Keratinocyte (primary cell): ENCODE data around the gene PSMC4. TPM values are rescaled to one million over a fixed set of nuclear protein-coding genes. Genes with fewer than 3 reads are reported as not detected.

Experiments used
- DNase-seq: peaks from one replicate; pipeline ENCODE4 v3.0.0-alpha.2; 2011; ENCODE audit warnings: low read depth, missing footprints, low spot score
- FAIRE-seq: peaks from 2 replicates; lab custom pipeline; 2011; peaks lifted over from hg19 to GRCh38; lab: Jason Lieb, UNC
- H2AFZ ChIP-seq: 2 replicates; pipeline ENCODE4 v1.6.0; 2012; ENCODE audit warnings: low read length, control low read depth, inconsistent platforms; ENCODE audit not compliant: control insufficient read depth
- H3K27ac ChIP-seq: 2 replicates; pipeline ENCODE4 v1.5.1; 2011; ENCODE audit warnings: low read length; ENCODE audit not compliant: control insufficient read depth, insufficient read depth
- H3K27me3 ChIP-seq: 3 replicates; pipeline ENCODE4 v1.6.0; 2011; ENCODE audit warnings: low read length; ENCODE audit not compliant: control insufficient read depth, insufficient read depth; ENCODE audit errors: extremely low read depth
- H3K36me3 ChIP-seq, 2 experiments: 2 replicates in 1 of 2; 3 replicates in 1 of 2; pipeline ENCODE4 v1.5.1; 2011; ENCODE audit warnings: low read length in 2 of 2, mild to moderate bottlenecking in 1 of 2; ENCODE audit not compliant: control insufficient read depth in 2 of 2, insufficient read depth in 2 of 2; ENCODE audit errors: extremely low read depth in 1 of 2
- H3K4me1 ChIP-seq: 3 replicates; pipeline ENCODE4 v1.5.1; 2011; ENCODE audit warnings: low read length; ENCODE audit not compliant: control insufficient read depth, insufficient read depth; ENCODE audit errors: extremely low read depth
- H3K4me2 ChIP-seq: 3 replicates; pipeline ENCODE4 v1.6.0; 2011; ENCODE audit warnings: low read depth, low read length; ENCODE audit not compliant: control insufficient read depth, insufficient read depth; ENCODE audit errors: extremely low read depth
- H3K4me3 ChIP-seq, 3 experiments: fragments of 200-600 bp in 1 of 3; sonication (generic) in 1 of 3; 2 replicates in 2 of 3; 3 replicates in 1 of 3; pipeline ENCODE4 v1.5.1; 2011 to 2016; ENCODE audit warnings: low read length in 3 of 3, mild to moderate bottlenecking in 3 of 3, control low read depth in 2 of 3, inconsistent platforms in 1 of 3, low read depth in 1 of 3, mixed read lengths in 1 of 3, mixed run types in 1 of 3, moderate library complexity in 1 of 3; ENCODE audit not compliant: control insufficient read depth in 2 of 3, insufficient read depth in 2 of 3; ENCODE audit errors: extremely low read depth in 1 of 3
- H3K79me2 ChIP-seq: 2 replicates; pipeline ENCODE4 v1.6.0; 2012; ENCODE audit warnings: low read length; ENCODE audit not compliant: control insufficient read depth, insufficient read depth
- H3K9ac ChIP-seq: 3 replicates; pipeline ENCODE4 v1.6.0; 2011; ENCODE audit warnings: low read length; ENCODE audit not compliant: control insufficient read depth, insufficient read depth; ENCODE audit errors: extremely low read depth
- H3K9me1 ChIP-seq: 3 replicates; pipeline ENCODE4 v1.6.0; 2011; ENCODE audit warnings: low read length; ENCODE audit not compliant: control insufficient read depth, insufficient read depth; ENCODE audit errors: extremely low read depth
- H3K9me3 ChIP-seq: 2 replicates; pipeline ENCODE4 v1.5.1; 2012; ENCODE audit warnings: low read depth, low read length; ENCODE audit not compliant: control insufficient read depth
- H4K20me1 ChIP-seq: 3 replicates; pipeline ENCODE4 v1.6.0; 2011; ENCODE audit warnings: low read length; ENCODE audit not compliant: control insufficient read depth, insufficient read depth; ENCODE audit errors: extremely low read depth
- EZH2 ChIP-seq: IDR thresholded peaks from one replicate; pipeline ENCODE4 v1.6.1; 2012; ENCODE audit warnings: inconsistent platforms, mild to moderate bottlenecking, low read length, moderate library complexity
- dilution Hi-C: fragments of 300-500 bp; cut with MboI; formaldehyde crosslinking; loops from one replicate; pipeline ENCODE4 v1.7.0; 2020; ENCODE audit warnings: low sequenced_read_pairs; ENCODE audit not compliant: extremely low pct_ligation_motif_present
- polyA plus RNA-seq, 5 experiments: library from polyadenylated mRNA; depleted of rRNA in 3 of 5; stranded (reverse) in 3 of 5; stranded (forward) in 1 of 5; unstranded in 1 of 5; fragments of >200 nt; gene quantifications; 1 replicate in 1 of 5; 2 replicates in 3 of 5; 3 replicates in 1 of 5; pipeline versions ENCODE4 v1.2.1 to v1.2.3, GENCODE V29; 2011 to 2012; ENCODE audit warnings: missing spikeins in 2 of 5, low read depth in 1 of 5, low replicate concordance in 1 of 5
- TF ChIP-seq, protein P1 (sequence below), 3 experiments: IDR thresholded peaks in 1 of 3; conservative IDR thresholded peaks in 1 of 3; optimal IDR thresholded peaks in 1 of 3; 2 replicates in 2 of 3; 3 replicates in 1 of 3; pipeline versions ENCODE3 to v1.5.1; 2011; ENCODE audit warnings: low read length in 3 of 3, mild to moderate bottlenecking in 3 of 3, moderate library complexity in 2 of 3, control low read depth in 1 of 3, inconsistent platforms in 1 of 3; ENCODE audit not compliant: insufficient read depth in 2 of 3; ENCODE audit errors: extremely low read depth in 1 of 3

The PSMC4 gene
- polyA plus RNA-seq, 1 donor (not counting 4 experiments of a cell fraction or from before 2014, with no cell fraction given) = 74.1 TPM

DNA sequence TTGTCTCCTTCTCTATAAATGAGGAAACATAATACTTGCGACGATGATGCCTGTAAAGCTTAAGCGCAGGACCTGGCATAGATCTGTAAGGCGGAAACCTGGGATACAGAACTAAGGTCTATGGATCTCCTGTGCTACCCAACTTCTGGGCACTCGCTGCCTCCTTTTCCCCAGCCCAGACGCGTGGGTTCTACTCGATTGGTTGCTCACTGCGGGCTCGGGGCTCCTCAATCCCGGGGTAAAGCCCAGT, 615 bp upstream of the PSMC4 start:
- Histone ChIP-seq H3K4me2 (peak overlapping the region; percentile 99), H3K9me1 (no peaks in the 10 kb centered on the region), H3K9me3 (no peaks in the 10 kb centered on the region), H3K79me2 (peaks cover 34% of the 10 kb centered on the region), H3K36me3 (peaks cover 19 to 26% of the 10 kb centered on the region in 2 experiments), H3K9ac (peak overlapping the region; percentile 97), H4K20me1 (no peaks in the 10 kb centered on the region), H3K27me3 (no peaks in the 10 kb centered on the region), H3K4me3 (peak overlapping the region; percentile 80 to 93 (median 90)), H3K4me1 (peaks cover 17% of the 10 kb centered on the region), H3K27ac (peak overlapping the region; percentile 92), H2AFZ (peak overlapping the region; percentile 94)
- dilution Hi-C loops = no loop called here
- DNase-seq (no peak), FAIRE-seq (no peak)
- TF ChIP-seq, protein P1, sequence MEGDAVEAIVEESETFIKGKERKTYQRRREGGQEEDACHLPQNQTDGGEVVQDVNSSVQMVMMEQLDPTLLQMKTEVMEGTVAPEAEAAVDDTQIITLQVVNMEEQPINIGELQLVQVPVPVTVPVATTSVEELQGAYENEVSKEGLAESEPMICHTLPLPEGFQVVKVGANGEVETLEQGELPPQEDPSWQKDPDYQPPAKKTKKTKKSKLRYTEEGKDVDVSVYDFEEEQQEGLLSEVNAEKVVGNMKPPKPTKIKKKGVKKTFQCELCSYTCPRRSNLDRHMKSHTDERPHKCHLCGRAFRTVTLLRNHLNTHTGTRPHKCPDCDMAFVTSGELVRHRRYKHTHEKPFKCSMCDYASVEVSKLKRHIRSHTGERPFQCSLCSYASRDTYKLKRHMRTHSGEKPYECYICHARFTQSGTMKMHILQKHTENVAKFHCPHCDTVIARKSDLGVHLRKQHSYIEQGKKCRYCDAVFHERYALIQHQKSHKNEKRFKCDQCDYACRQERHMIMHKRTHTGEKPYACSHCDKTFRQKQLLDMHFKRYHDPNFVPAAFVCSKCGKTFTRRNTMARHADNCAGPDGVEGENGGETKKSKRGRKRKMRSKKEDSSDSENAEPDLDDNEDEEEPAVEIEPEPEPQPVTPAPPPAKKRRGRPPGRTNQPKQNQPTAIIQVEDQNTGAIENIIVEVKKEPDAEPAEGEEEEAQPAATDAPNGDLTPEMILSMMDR (optimal IDR thresholded peaks at IDR 0.05 in 1 of 3, IDR thresholded peaks at IDR 0.05 in 1 of 3, conservative IDR thresholded peaks at IDR 0.05 in 1 of 3; ENCODE audit: extremely low read depth in 1 of 3, insufficient read depth in 2 of 3, low read length in 3 of 3) = no peak
- TF ChIP-seq EZH2 = no peak

DNA sequence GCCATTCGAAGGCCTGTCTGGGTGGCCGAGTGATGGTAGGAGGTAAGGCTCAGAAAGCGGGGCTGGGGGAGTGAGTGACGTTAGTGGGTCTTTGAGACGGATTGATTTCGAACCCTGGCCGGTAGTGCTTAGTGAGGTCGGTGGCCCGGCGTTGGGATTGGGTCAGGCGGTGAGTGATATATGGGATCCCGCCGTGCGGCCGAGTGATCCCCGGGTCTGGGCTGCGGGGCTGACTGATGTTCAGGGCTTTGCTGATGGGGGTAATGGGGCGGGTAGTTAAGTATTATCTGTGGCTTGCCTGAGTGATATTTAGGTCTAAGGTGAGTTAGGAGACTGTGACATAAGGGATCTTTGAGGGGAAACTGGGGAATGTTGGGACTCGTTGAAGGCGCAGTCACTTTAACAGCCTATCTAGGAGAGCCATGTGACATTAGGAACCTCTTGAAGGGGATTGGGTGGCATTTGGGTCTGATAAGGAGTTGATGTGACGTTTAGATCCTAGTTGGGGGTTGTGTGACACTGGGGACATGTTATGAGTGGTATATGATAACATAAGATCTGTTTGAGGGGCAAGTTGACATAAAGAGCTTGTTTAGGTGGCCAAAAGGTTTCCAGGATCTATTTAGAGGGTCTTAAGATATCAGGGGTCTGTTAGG, 543 bp downstream of the PSMC4 start:
- no peak for FAIRE-seq
- peaks cover 34% of the 10 kb centered on the region for H3K79me2 ChIP-seq
- DNase-seq = no peak

More for the DNA sequence above, 543 bp downstream of the PSMC4 start:
- Histone ChIP-seq H3K9me3 (no peaks in the 10 kb centered on the region), H3K36me3 (peaks cover 22 to 31% of the 10 kb centered on the region in 2 experiments), H3K27ac (peak overlapping the region; percentile 92), H3K4me3 (peak overlapping the region; percentile 80 to 93 (median 90)), H3K4me1 (peaks cover 17% of the 10 kb centered on the region), H3K27me3 (no peaks in the 10 kb centered on the region), H2AFZ (peak overlapping the region; percentile 12), H4K20me1 (no peaks in the 10 kb centered on the region), H3K9ac (peak overlapping the region; percentile 97), H3K9me1 (no peaks in the 10 kb centered on the region), H3K4me2 (peak overlapping the region; percentile 88)
- dilution Hi-C loops = no loop called here
- TF ChIP-seq EZH2 = no peak
- TF ChIP-seq, protein P1 (optimal IDR thresholded peaks at IDR 0.05 in 1 of 3, IDR thresholded peaks at IDR 0.05 in 1 of 3, conservative IDR thresholded peaks at IDR 0.05 in 1 of 3; ENCODE audit: extremely low read depth in 1 of 3, insufficient read depth in 2 of 3, low read length in 3 of 3) = no peak
